ENCODE results near the gene BLVRA.

Gene BLVRA

GRCh38 chr7:43851805-43852204 is 93.3 kb downstream of the BLVRA start:
- no peak overlapping the region for H3K4me3 ChIP-seq (ENCODE audit: low read depth, low read length)
- no peak for DNase-seq (ENCODE audit: low read depth)
- TF ChIP-seq, protein P1, sequence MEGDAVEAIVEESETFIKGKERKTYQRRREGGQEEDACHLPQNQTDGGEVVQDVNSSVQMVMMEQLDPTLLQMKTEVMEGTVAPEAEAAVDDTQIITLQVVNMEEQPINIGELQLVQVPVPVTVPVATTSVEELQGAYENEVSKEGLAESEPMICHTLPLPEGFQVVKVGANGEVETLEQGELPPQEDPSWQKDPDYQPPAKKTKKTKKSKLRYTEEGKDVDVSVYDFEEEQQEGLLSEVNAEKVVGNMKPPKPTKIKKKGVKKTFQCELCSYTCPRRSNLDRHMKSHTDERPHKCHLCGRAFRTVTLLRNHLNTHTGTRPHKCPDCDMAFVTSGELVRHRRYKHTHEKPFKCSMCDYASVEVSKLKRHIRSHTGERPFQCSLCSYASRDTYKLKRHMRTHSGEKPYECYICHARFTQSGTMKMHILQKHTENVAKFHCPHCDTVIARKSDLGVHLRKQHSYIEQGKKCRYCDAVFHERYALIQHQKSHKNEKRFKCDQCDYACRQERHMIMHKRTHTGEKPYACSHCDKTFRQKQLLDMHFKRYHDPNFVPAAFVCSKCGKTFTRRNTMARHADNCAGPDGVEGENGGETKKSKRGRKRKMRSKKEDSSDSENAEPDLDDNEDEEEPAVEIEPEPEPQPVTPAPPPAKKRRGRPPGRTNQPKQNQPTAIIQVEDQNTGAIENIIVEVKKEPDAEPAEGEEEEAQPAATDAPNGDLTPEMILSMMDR (IDR thresholded peaks at IDR 0.05; ENCODE audit: low read depth, low read length, missing control alignments), result no peak

DNA sequence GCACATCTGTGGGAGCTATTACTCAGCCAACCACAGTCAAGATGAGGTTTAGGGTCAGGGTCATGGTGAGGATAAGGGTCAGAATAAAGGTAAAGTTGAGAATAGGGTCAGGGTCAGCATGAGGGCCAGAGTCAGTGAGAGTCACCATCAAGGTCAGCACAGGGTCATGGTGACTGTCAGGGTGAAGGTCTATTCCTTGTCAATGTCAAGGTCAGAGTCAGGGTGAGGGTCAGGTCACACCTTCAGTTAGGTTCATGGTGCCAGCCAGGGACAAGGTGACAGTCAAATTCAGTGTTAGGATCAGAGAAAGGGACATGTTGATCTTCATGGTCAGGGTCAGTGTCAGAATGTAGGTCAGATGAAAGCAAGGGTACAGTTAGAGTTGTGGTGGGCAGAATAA is 96.7 kb downstream of the BLVRA start:
- no peak overlapping the region for H3K4me3 ChIP-seq (ENCODE audit: low read depth, low read length)
- no peak for DNase-seq (ENCODE audit: low read depth)
- TF ChIP-seq, protein P1 (IDR thresholded peaks at IDR 0.05; ENCODE audit: low read depth, low read length, missing control alignments), result no peak

- TF ChIP-seq, protein P1 (IDR thresholded peaks at IDR 0.05; ENCODE audit: low read depth, low read length, missing control alignments), result no peak
- H3K4me3 ChIP-seq (ENCODE audit: low read depth, low read length), result no peak overlapping the region
- DNase-seq (ENCODE audit: low read depth), result no peak
Observed at GRCh38 chr7:43856316-43856715, 97.8 kb downstream of the BLVRA start.
